HepG2 (cell line): ENCODE data around the gene STPG4. TPM values are rescaled to one million over a fixed set of nuclear protein-coding genes. Genes with fewer than 3 reads are reported as not detected.
A peak's percentile ranks its signal among the peaks of the same experiment; 100 is the strongest.

Experiments used
- BORCS8-MEF2B ChIP-seq: sonication (generic); formaldehyde crosslinking; IDR thresholded peaks from 2 replicates; pipeline ENCODE4 v1.8.0; 2022; ENCODE audit warnings: mild to moderate bottlenecking, missing genetic modification reagents
- BRCA1 ChIP-seq: sonication (generic); formaldehyde crosslinking; IDR thresholded peaks from 2 replicates; pipeline ENCODE4 v1.4.0; 2020; ENCODE audit warnings: missing genetic modification reagents
- CEBPG ChIP-seq: IDR thresholded peaks from 2 replicates; pipeline ENCODE4 v1.6.1; 2016
- GLMP ChIP-seq: sonication (generic); formaldehyde crosslinking; IDR thresholded peaks from 2 replicates; pipeline ENCODE4 v1.9.0; 2021; ENCODE audit warnings: missing genetic modification reagents, mild to moderate bottlenecking, borderline replicate concordance
- GPBP1L1 ChIP-seq: sonication (generic); formaldehyde crosslinking; IDR thresholded peaks from 2 replicates; pipeline ENCODE4 v1.5.0; 2020; ENCODE audit warnings: mild to moderate bottlenecking, missing genetic modification reagents
- HCFC1 ChIP-seq: fragments of 150-350 bp; IDR thresholded peaks from 2 replicates; pipeline ENCODE4 v1.6.1; 2014; ENCODE audit warnings: low read depth, low read length
- JUNB ChIP-seq: sonication (generic); formaldehyde crosslinking; IDR thresholded peaks from 2 replicates; pipeline ENCODE4 v1.8.0; 2022; ENCODE audit warnings: missing genetic modification reagents, mild to moderate bottlenecking, borderline replicate concordance
- JUND ChIP-seq: sonication (generic); formaldehyde crosslinking; IDR thresholded peaks from 2 replicates; pipeline ENCODE4 v1.8.0; 2022; ENCODE audit warnings: mild to moderate bottlenecking, missing genetic modification reagents
- KDM6A ChIP-seq: IDR thresholded peaks from 2 replicates; pipeline ENCODE4 v1.6.1; 2016; ENCODE audit warnings: low read depth
- KLF12 ChIP-seq: sonication (generic); formaldehyde crosslinking; IDR thresholded peaks from 2 replicates; pipeline ENCODE4 v1.4.0; 2020; ENCODE audit warnings: missing genetic modification reagents, borderline replicate concordance
- MAFK ChIP-seq, 2 experiments: IDR thresholded peaks in 1 of 2; conservative IDR thresholded peaks in 1 of 2; 2 replicates each; pipeline ENCODE4 v1.6.1; 2011; ENCODE audit warnings: improper control_type of control experiment in 2 of 2, low read length in 2 of 2
- MED1 ChIP-seq: sonication (generic); formaldehyde crosslinking; IDR thresholded peaks from 2 replicates; pipeline ENCODE4 v1.4.0; 2020; ENCODE audit warnings: missing genetic modification reagents
- NAIF1 ChIP-seq: sonication (generic); formaldehyde crosslinking; IDR thresholded peaks from 2 replicates; pipeline ENCODE4 v1.5.0; 2020; ENCODE audit warnings: mild to moderate bottlenecking, missing genetic modification reagents, borderline replicate concordance
- NR1H2 ChIP-seq: sonication (generic); formaldehyde crosslinking; IDR thresholded peaks from 2 replicates; pipeline ENCODE4 v1.8.1; 2022; ENCODE audit warnings: low read depth, missing genetic modification reagents, borderline replicate concordance
- PPARG ChIP-seq: conservative IDR thresholded peaks from 2 replicates; pipeline ENCODE4 v1.6.1; 2016; ENCODE audit warnings: missing biosample characterization, missing genetic modification reagents
- SIN3A ChIP-seq: IDR thresholded peaks from 2 replicates; pipeline ENCODE4 v1.6.1; 2011; ENCODE audit warnings: low read depth, mild to moderate bottlenecking, control low read depth, low read length, borderline replicate concordance
- ZFP37 ChIP-seq: sonication (generic); formaldehyde crosslinking; IDR thresholded peaks from 2 replicates; pipeline ENCODE4 v1.4.0; 2020; ENCODE audit warnings: missing genetic modification reagents, borderline replicate concordance
- ZNF331 ChIP-seq: sonication (generic); formaldehyde crosslinking; IDR thresholded peaks from 2 replicates; pipeline ENCODE4 v1.4.0; 2020; ENCODE audit warnings: missing genetic modification reagents
- ZNF432 ChIP-seq: sonication (generic); formaldehyde crosslinking; IDR thresholded peaks from 2 replicates; pipeline ENCODE4 v1.5.0; 2020; ENCODE audit warnings: missing genetic modification reagents, mild to moderate bottlenecking, borderline replicate concordance
- ZNF530 ChIP-seq: sonication (generic); formaldehyde crosslinking; IDR thresholded peaks from 2 replicates; pipeline ENCODE4 v1.5.0; 2020; ENCODE audit warnings: low read depth, mild to moderate bottlenecking, missing genetic modification reagents
- ZNF546 ChIP-seq: sonication (generic); formaldehyde crosslinking; conservative IDR thresholded peaks from 2 replicates; pipeline ENCODE4 v1.8.1; 2023; ENCODE audit warnings: mild to moderate bottlenecking, missing genetic modification reagents
- ZNF563 ChIP-seq: sonication (generic); formaldehyde crosslinking; IDR thresholded peaks from 2 replicates; pipeline ENCODE4 v1.8.0; 2022; ENCODE audit warnings: mild to moderate bottlenecking, moderate library complexity, missing genetic modification reagents
- ZNF777 ChIP-seq: sonication (generic); formaldehyde crosslinking; IDR thresholded peaks from 2 replicates; pipeline ENCODE4 v1.4.0; 2020; ENCODE audit warnings: missing genetic modification reagents
- ZNF781 ChIP-seq: sonication (generic); formaldehyde crosslinking; IDR thresholded peaks from 2 replicates; pipeline ENCODE4 v1.5.1; 2020; ENCODE audit warnings: borderline replicate concordance, mild to moderate bottlenecking, missing genetic modification reagents; ENCODE audit errors: not compliant biosample characterization
- ZSCAN30 ChIP-seq: sonication (generic); formaldehyde crosslinking; IDR thresholded peaks from 2 replicates; pipeline ENCODE4 v1.5.0; 2020; ENCODE audit warnings: mild to moderate bottlenecking, missing genetic modification reagents
- polyA plus RNA-seq, 8 experiments: library from polyadenylated mRNA; depleted of rRNA in 3 of 8; stranded (reverse) in 7 of 8; unstranded in 1 of 8; fragments of >200 nt; fragmentation: Illumina TruSeq in 4 of 8; extraction: Trizol in 4 of 8; gene quantifications; 2 replicates each; pipeline versions ENCODE4 v1.2.1 to v1.2.3, GENCODE V29; 2011 to 2016; ENCODE audit warnings: low read depth in 4 of 8, missing spikeins in 1 of 8, mixed read lengths in 1 of 8; ENCODE audit not compliant: insufficient read depth in 1 of 8
- total RNA-seq, 5 experiments: library from RNA; depleted of rRNA; stranded (reverse); fragments of >200 nt; fragmentation: Illumina TruSeq; extraction: Trizol; gene quantifications; 2 replicates each; pipeline ENCODE4 v1.2.3, GENCODE V29; 2016; ENCODE audit warnings: low read depth in 1 of 5
- TF ChIP-seq, protein P1 (sequence below): sonication (generic); formaldehyde crosslinking; conservative IDR thresholded peaks from 2 replicates; pipeline ENCODE4 v1.8.0; 2022; ENCODE audit warnings: mild to moderate bottlenecking, moderate library complexity, missing genetic modification reagents

The STPG4 gene
- total and polyA plus RNA-seq, 2 of the 13 experiments (the other 11 are each of a cell fraction or from before 2014, with no cell fraction given) = 0.11 to 0.15 TPM

- peak; percentile 92 for TF ChIP-seq CEBPG (CRISPR knock-in tag)
- TF ChIP-seq ZFP37 = 0 out of 2 replicates have a peak, but pooled peaks have one; percentile 91
- peak; percentile 93 for TF ChIP-seq ZNF331 (CRISPR knock-in tag)
- TF ChIP-seq ZNF777 = peak; percentile 11; the same call in 1 of the 2 replicates
- TF ChIP-seq, protein P1, sequence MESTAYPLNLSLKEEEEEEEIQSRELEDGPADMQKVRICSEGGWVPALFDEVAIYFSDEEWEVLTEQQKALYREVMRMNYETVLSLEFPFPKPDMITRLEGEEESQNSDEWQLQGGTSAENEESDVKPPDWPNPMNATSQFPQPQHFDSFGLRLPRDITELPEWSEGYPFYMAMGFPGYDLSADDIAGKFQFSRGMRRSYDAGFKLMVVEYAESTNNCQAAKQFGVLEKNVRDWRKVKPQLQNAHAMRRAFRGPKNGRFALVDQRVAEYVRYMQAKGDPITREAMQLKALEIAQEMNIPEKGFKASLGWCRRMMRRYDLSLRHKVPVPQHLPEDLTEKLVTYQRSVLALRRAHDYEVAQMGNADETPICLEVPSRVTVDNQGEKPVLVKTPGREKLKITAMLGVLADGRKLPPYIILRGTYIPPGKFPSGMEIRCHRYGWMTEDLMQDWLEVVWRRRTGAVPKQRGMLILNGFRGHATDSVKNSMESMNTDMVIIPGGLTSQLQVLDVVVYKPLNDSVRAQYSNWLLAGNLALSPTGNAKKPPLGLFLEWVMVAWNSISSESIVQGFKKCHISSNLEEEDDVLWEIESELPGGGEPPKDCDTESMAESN = peak; percentile 82
- no peak for TF ChIP-seq NAIF1
- TF ChIP-seq KLF12 (CRISPR knock-in tag) = no peak; the same call in 1 of the 2 replicates
- no peak for TF ChIP-seq NR1H2 (CRISPR knock-in tag)
- peak in 1 of 2 experiments; percentile 61; a peak in 1 of 4 replicates for TF ChIP-seq MAFK (conservative IDR thresholded peaks at IDR 0.05 in 1 of 2, IDR thresholded peaks at IDR 0.05 in 1 of 2; ENCODE audit: low read length in 2 of 2)
- no peak for TF ChIP-seq SIN3A
- no peak for TF ChIP-seq BORCS8-MEF2B (CRISPR knock-in tag)
- peak; percentile 50; the same call in 1 of the 2 replicates for TF ChIP-seq ZNF563 (CRISPR knock-in tag)
- TF ChIP-seq ZNF432 = no peak
- TF ChIP-seq KDM6A (CRISPR knock-in tag) = peak; percentile 84
- TF ChIP-seq ZNF781 (CRISPR knock-in tag) = peak; percentile 94
- peak; percentile 97 for TF ChIP-seq JUND
- no peak for TF ChIP-seq GPBP1L1 (CRISPR knock-in tag)
- TF ChIP-seq ZNF546 (CRISPR knock-in tag) = no peak
- TF ChIP-seq HCFC1 = no peak
- TF ChIP-seq BRCA1 = no peak
- peak; percentile 85 for TF ChIP-seq PPARG (CRISPR knock-in tag)
- no peak for TF ChIP-seq JUNB
- no peak for TF ChIP-seq ZSCAN30 (CRISPR knock-in tag)
- no peak for TF ChIP-seq ZNF530 (CRISPR knock-in tag)
- peak; percentile 96 for TF ChIP-seq MED1 (CRISPR knock-in tag)
- TF ChIP-seq GLMP = no peak
Measured at GRCh38 chr2:47076586-47077441, 78.3 kb downstream of the STPG4 start (continued).
